Peyer's patch (tissue), 4 donors: ENCODE data around the gene RNF41. TPM values are rescaled to one million over a fixed set of nuclear protein-coding genes. Genes with fewer than 3 reads are reported as not detected.

Experiments used
- DNase-seq, 3 donors: peaks; one replicate each; pipeline ENCODE4 v3.0.0-alpha.2; 2017 to 2019
- H3K27ac ChIP-seq, 4 donors: fragments of 200-600 bp; sonication (generic); one replicate each; pipeline ENCODE4 v1.5.1; 2016 to 2019
- H3K27me3 ChIP-seq, 2 donors: fragments of 200-600 bp; sonication (generic); one replicate each; pipeline ENCODE4 v1.5.1; 2019
- H3K36me3 ChIP-seq, 3 donors: fragments of 200-600 bp; sonication (generic); one replicate each; pipeline ENCODE4 v1.5.1; 2016 to 2019
- H3K4me1 ChIP-seq, 4 donors: fragments of 200-600 bp; sonication (generic); one replicate each; pipeline ENCODE4 v1.5.1; 2016 to 2019
- H3K4me3 ChIP-seq, 4 donors: fragments of 200-600 bp; sonication (generic); 1 replicate in 3 of 4; 2 replicates in 1 of 4; pipeline ENCODE4 v1.5.1; 2016 to 2019; ENCODE audit warnings: mild to moderate bottlenecking in 1 of 4
- H3K9me3 ChIP-seq, 4 donors: fragments of 200-600 bp; sonication (generic); one replicate each; pipeline ENCODE4 v1.5.1; 2016 to 2019; ENCODE audit warnings: mild to moderate bottlenecking in 1 of 4
- POLR2A ChIP-seq, 2 donors: fragments of 450-650 bp; IDR thresholded peaks; one replicate each; pipeline ENCODE4 v1.5.1; 2017; ENCODE audit warnings: antibody characterized with exemption in 2 of 2, mild to moderate bottlenecking in 2 of 2, moderate library complexity in 2 of 2
- total RNA-seq, 4 donors: library from RNA; depleted of rRNA; stranded (reverse); fragments of >200 nt; gene quantifications; one replicate each; pipeline ENCODE4 v1.1.0, GENCODE V29; 2016
- TF ChIP-seq, protein P1 (sequence below), 6 experiments: fragments of 450-650 bp in 4 of 6; fragments of 200-600 bp in 2 of 6; sonication (generic) in 1 of 6; IDR thresholded peaks; one replicate each; pipeline ENCODE4 v1.5.1; 2017 to 2019; ENCODE audit warnings: antibody characterized with exemption in 6 of 6, mild to moderate bottlenecking in 3 of 6, moderate library complexity in 1 of 6

Gene RNF41
- total RNA-seq, 4 donors from 2014 or later, result 23.8 to 52.0 (median 37.6) TPM

- Histone ChIP-seq H3K4me3 (no peak overlapping the region), H3K36me3 (peaks cover 3 to 85% (median 5%) of the 10 kb centered on the region in 3 donors), H3K4me1 (no peaks in the 10 kb centered on the region), H3K27ac (peak overlapping the region in 2 of 4 donors; percentile 52), H3K9me3 (no peaks in the 10 kb centered on the region), H3K27me3 (no peaks in the 10 kb centered on the region)
- peak in 2 of 3 donors; percentile 73 to 78 for DNase-seq
- no peak for TF ChIP-seq POLR2A (IDR thresholded peaks at IDR 0.05)
- TF ChIP-seq, protein P1, sequence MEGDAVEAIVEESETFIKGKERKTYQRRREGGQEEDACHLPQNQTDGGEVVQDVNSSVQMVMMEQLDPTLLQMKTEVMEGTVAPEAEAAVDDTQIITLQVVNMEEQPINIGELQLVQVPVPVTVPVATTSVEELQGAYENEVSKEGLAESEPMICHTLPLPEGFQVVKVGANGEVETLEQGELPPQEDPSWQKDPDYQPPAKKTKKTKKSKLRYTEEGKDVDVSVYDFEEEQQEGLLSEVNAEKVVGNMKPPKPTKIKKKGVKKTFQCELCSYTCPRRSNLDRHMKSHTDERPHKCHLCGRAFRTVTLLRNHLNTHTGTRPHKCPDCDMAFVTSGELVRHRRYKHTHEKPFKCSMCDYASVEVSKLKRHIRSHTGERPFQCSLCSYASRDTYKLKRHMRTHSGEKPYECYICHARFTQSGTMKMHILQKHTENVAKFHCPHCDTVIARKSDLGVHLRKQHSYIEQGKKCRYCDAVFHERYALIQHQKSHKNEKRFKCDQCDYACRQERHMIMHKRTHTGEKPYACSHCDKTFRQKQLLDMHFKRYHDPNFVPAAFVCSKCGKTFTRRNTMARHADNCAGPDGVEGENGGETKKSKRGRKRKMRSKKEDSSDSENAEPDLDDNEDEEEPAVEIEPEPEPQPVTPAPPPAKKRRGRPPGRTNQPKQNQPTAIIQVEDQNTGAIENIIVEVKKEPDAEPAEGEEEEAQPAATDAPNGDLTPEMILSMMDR (IDR thresholded peaks at IDR 0.05), result no peak
Measured at GRCh38 chr12:56208006-56208405, 13.7 kb downstream of the RNF41 start.

- TF ChIP-seq, protein P1 (IDR thresholded peaks at IDR 0.05), result peak; percentile 29 to 73 (median 62)
- no peak for TF ChIP-seq POLR2A (IDR thresholded peaks at IDR 0.05)
- Histone ChIP-seq H3K36me3 (peaks cover 3 to 71% (median 5%) of the 10 kb centered on the region in 3 donors), H3K4me1 (peaks cover 0 to 6% (median 0%) of the 10 kb centered on the region in 4 donors), H3K9me3 (no peaks in the 10 kb centered on the region), H3K4me3 (no peak overlapping the region), H3K27me3 (no peaks in the 10 kb centered on the region), H3K27ac (peak overlapping the region in 2 of 4 donors; percentile 52)
- DNase-seq, result peak; percentile 60 to 80 (median 67)
Measured at GRCh38 chr12:56206452-56207166, 15.1 kb downstream of the RNF41 start.

GRCh38 chr12:56205445-56205844, 16.3 kb downstream of the RNF41 start:
- peaks cover 3 to 61% (median 5%) of the 10 kb centered on the region in 3 donors for H3K36me3 ChIP-seq
- TF ChIP-seq, protein P1 (IDR thresholded peaks at IDR 0.05), result no peak
- no peak for TF ChIP-seq POLR2A (IDR thresholded peaks at IDR 0.05)
- no peaks in the 10 kb centered on the region for H3K9me3 ChIP-seq
- H3K27me3 ChIP-seq, result no peaks in the 10 kb centered on the region
- no peak overlapping the region for H3K27ac ChIP-seq
- no peak for DNase-seq
- H3K4me3 ChIP-seq, result no peak overlapping the region
- peaks cover 0 to 6% (median 0%) of the 10 kb centered on the region in 4 donors for H3K4me1 ChIP-seq

- TF ChIP-seq, protein P1 (IDR thresholded peaks at IDR 0.05), result no peak
- TF ChIP-seq POLR2A (IDR thresholded peaks at IDR 0.05), result no peak
- H3K27ac ChIP-seq, result no peak overlapping the region
Measured at GRCh38 chr12:56204275-56204674, 17.4 kb downstream of the RNF41 start.

GRCh38 chr12:56202838-56203237, 18.9 kb downstream of the RNF41 start:
- Histone ChIP-seq H3K27me3 (no peaks in the 10 kb centered on the region), H3K4me1 (peaks cover 0 to 6% (median 0%) of the 10 kb centered on the region in 4 donors), H3K4me3 (no peak overlapping the region), H3K27ac (no peak overlapping the region), H3K9me3 (no peaks in the 10 kb centered on the region), H3K36me3 (peaks cover 0 to 35% (median 5%) of the 10 kb centered on the region in 3 donors)
- TF ChIP-seq, protein P1 (IDR thresholded peaks at IDR 0.05), result no peak
- TF ChIP-seq POLR2A (IDR thresholded peaks at IDR 0.05), result no peak
- DNase-seq, result no peak

More at GRCh38 chr12:56204275-56204674, 17.4 kb downstream of the RNF41 start:
- DNase-seq, result no peak
- Histone ChIP-seq H3K36me3 (peaks cover 0 to 50% (median 5%) of the 10 kb centered on the region in 3 donors), H3K4me1 (peaks cover 0 to 6% (median 0%) of the 10 kb centered on the region in 4 donors), H3K27me3 (no peaks in the 10 kb centered on the region), H3K4me3 (no peak overlapping the region), H3K9me3 (no peaks in the 10 kb centered on the region)
